Ovary (tissue), 9 donors: ENCODE measurements around the gene SOX18. TPM values are rescaled to one million over a fixed set of nuclear protein-coding genes. Genes with fewer than 3 reads are reported as not detected.

Source experiments
- DNase-seq, 5 donors: peaks; one replicate each; pipeline ENCODE4 v3.0.0-alpha.2; 2019 to 2020
- H3K27ac ChIP-seq, 2 donors: fragments of 200-600 bp; one replicate each; pipeline versions ENCODE4 v1.5.1 to v1.8.0; 2019 to 2022
- H3K27me3 ChIP-seq: fragments of 200-600 bp; one replicate; pipeline ENCODE4 v1.8.0; 2022
- H3K36me3 ChIP-seq: fragments of 200-600 bp; sonication (generic); one replicate; pipeline ENCODE4 v1.5.1; 2019
- H3K4me1 ChIP-seq: one replicate; pipeline ENCODE4 v1.8.1; 2013; ENCODE audit warnings: mild to moderate bottlenecking, moderate library complexity; ENCODE audit not compliant: insufficient read depth
- H3K4me3 ChIP-seq: fragments of 200-600 bp; sonication (generic); one replicate; pipeline ENCODE4 v1.5.1; 2017
- H3K9me3 ChIP-seq, 2 donors: fragments of 200-600 bp in 1 of 2; sonication (generic) in 1 of 2; one replicate each; pipeline versions ENCODE4 v1.5.1 to v1.8.1; 2013 to 2019; ENCODE audit warnings: mild to moderate bottlenecking in 1 of 2, moderate library complexity in 1 of 2
- CTCF ChIP-seq, 3 donors: fragments of 450-650 bp in 2 of 3; fragments of 200-600 bp in 1 of 3; IDR thresholded peaks; one replicate each; pipeline versions ENCODE4 v1.5.1 to v1.8.0; 2016 to 2022; ENCODE audit warnings: antibody characterized with exemption in 3 of 3, mild to moderate bottlenecking in 1 of 3
- EP300 ChIP-seq: sonication (generic); formaldehyde crosslinking; IDR thresholded peaks from one replicate; pipeline ENCODE4 v1.6.1; 2017; ENCODE audit warnings: antibody characterized with exemption
- POLR2A ChIP-seq: fragments of 450-650 bp; IDR thresholded peaks from one replicate; pipeline ENCODE4 v1.6.1; 2017; ENCODE audit warnings: antibody characterized with exemption, mild to moderate bottlenecking, moderate library complexity
- WGBS, 3 donors: extraction: QIAGEN DNeasy Blood & Tissue Kit in 1 of 3; methylation state at CpG; one replicate each; pipeline versions ENCODE4 v1.1.5 to v1.1.7; 2013 to 2017; 5-methylcytosine and 5-hydroxymethylcytosine counted together
- intact Hi-C, 4 donors: fragments of 100-400 bp; cut with DNase I; formaldehyde crosslinking; loops; one replicate each; pipeline versions ENCODE4 v1.11.0 to v1.15.1; 2022 to 2023
- polyA plus RNA-seq, 2 donors: library from polyadenylated mRNA; stranded (reverse); fragments of 200-250 nt in 1 of 2; fragments of 350-450 nt in 1 of 2; fragmentation: Illumina TruSeq in 1 of 2; extraction: RNeasy Lipid Tissue Mini Kit (QIAGEN cat#74804) in 1 of 2; gene quantifications; one replicate each; pipeline ENCODE4 v1.2.3, GENCODE V29; 2013 to 2014
- total RNA-seq, 7 donors: library from RNA; depleted of rRNA in 2 of 7; stranded (reverse); fragments of >200 nt in 2 of 7; fragmentation: NEBNext Ultra II Directional in 3 of 7; extraction: Animal tissue kit (Norgen Biotek cat#: 25700) in 3 of 7; gene quantifications; one replicate each; pipeline versions ENCODE4 v1.1.0 to v1.2.4, GENCODE V29; 2016 to 2023
- donor health status: DM: no; HTN: no; CAD: no; lungs with moderate emphysema.
- donor health status: DM: no; HTN: no; CAD: no.
- donor health status: Bipolar disorder and iron deficiency.
- donor health status: DM: yes; HTN: yes; CAD: no.
- donor health status: DM: no; HTN: no; CAD: no.
- donor health status: DM: yes; HTN: yes; CAD: no.

SOX18 gene
- total and polyA plus RNA-seq, 9 donors = 2.0 to 63.8 (median 12.8) TPM

- Histone ChIP-seq H3K36me3 (no peaks in the 10 kb centered on the region), H3K27me3 (no peaks in the 10 kb centered on the region), H3K27ac (no peak overlapping the region), H3K4me3 (no peak overlapping the region), H3K4me1 (no peaks in the 10 kb centered on the region), H3K9me3 (no peaks in the 10 kb centered on the region)
- TF ChIP-seq POLR2A (no peak), EP300 (no peak), CTCF (IDR thresholded peaks at IDR 0.05) (no peak)
- DNase-seq = no peak
- intact Hi-C loops = no loop called here
- WGBS, 3 donors = 87 to 91% (median 89%) methylated on average over 29 to 31 of the region's 31 CpGs
Measured at GRCh38 chr20:64070244-64070993, 21.0 kb upstream of the SOX18 start.

GRCh38 chr20:64069614-64070243, 20.3 kb upstream of the SOX18 start:
- no peaks in the 10 kb centered on the region for H3K9me3 ChIP-seq
- H3K36me3 ChIP-seq = no peaks in the 10 kb centered on the region
- H3K4me1 ChIP-seq = no peaks in the 10 kb centered on the region
- no peak for DNase-seq
- no peak for TF ChIP-seq CTCF (IDR thresholded peaks at IDR 0.05)
- TF ChIP-seq POLR2A = no peak
- no peak for TF ChIP-seq EP300
- no peak overlapping the region for H3K4me3 ChIP-seq
- no peak overlapping the region for H3K27ac ChIP-seq
- intact Hi-C loops = no loop called here
- no peaks in the 10 kb centered on the region for H3K27me3 ChIP-seq
- 54 to 59% (median 56%) methylated on average over 13 to 14 of the region's 14 CpGs for WGBS, 3 donors

GRCh38 chr20:64069209-64069613, 19.8 kb upstream of the SOX18 start:
- intact Hi-C loops = no loop called here
- H3K36me3 ChIP-seq = no peaks in the 10 kb centered on the region
- no peak overlapping the region for H3K27ac ChIP-seq
- TF ChIP-seq EP300 (no peak), CTCF (IDR thresholded peaks at IDR 0.05) (no peak), POLR2A (no peak)
- peaks cover 1% of the 10 kb centered on the region for H3K4me1 ChIP-seq
- H3K27me3 ChIP-seq = no peaks in the 10 kb centered on the region
- no peak overlapping the region for H3K4me3 ChIP-seq
- 90 to 94% (median 91%) methylated on average over 19 to 20 of the region's 20 CpGs for WGBS, 3 donors
- H3K9me3 ChIP-seq = no peaks in the 10 kb centered on the region
- no peak for DNase-seq

- Histone ChIP-seq H3K4me3 (no peak overlapping the region), H3K27me3 (no peaks in the 10 kb centered on the region), H3K27ac (no peak overlapping the region), H3K4me1 (peaks cover 1% of the 10 kb centered on the region), H3K36me3 (no peaks in the 10 kb centered on the region), H3K9me3 (no peaks in the 10 kb centered on the region)
- TF ChIP-seq CTCF (IDR thresholded peaks at IDR 0.05) (no peak), EP300 (no peak), POLR2A (no peak)
- intact Hi-C loops = no loop called here
- DNase-seq = no peak
- 69 to 79% (median 77%) methylated on average over 12 of the region's 12 CpGs for WGBS, 3 donors
Measured at GRCh38 chr20:64068386-64069208, 19.2 kb upstream of the SOX18 start.
